Neuronal stem cell (in vitro differentiated cells): ENCODE measurements around the gene RELN.

Source experiments
- DNase-seq: peaks from one replicate; pipeline ENCODE4 v3.0.0-alpha.2; 2013; ENCODE audit warnings: low spot score
- H2AFZ ChIP-seq: one replicate; pipeline ENCODE4 v1.6.1; 2013; ENCODE audit warnings: mild to moderate bottlenecking, low read length, inconsistent platforms
- H2AK5ac ChIP-seq: 2 replicates; pipeline ENCODE4 v1.6.1; 2013; ENCODE audit warnings: low read depth, mild to moderate bottlenecking, inconsistent platforms, low read length, moderate library complexity, mixed read lengths
- H2BK120ac ChIP-seq: 2 replicates; pipeline ENCODE4 v1.6.1; 2013; ENCODE audit warnings: low read depth, mild to moderate bottlenecking, inconsistent platforms, low read length, moderate library complexity, mixed read lengths
- H2BK12ac ChIP-seq: one replicate; pipeline ENCODE4 v1.6.1; 2013; ENCODE audit warnings: low read length, inconsistent platforms
- H2BK15ac ChIP-seq: 2 replicates; pipeline ENCODE4 v1.6.1; 2013; ENCODE audit warnings: mild to moderate bottlenecking, low read length, inconsistent platforms, mixed read lengths
- H2BK5ac ChIP-seq: one replicate; pipeline ENCODE4 v1.6.1; 2013; ENCODE audit warnings: inconsistent platforms, mild to moderate bottlenecking, low read length, moderate library complexity
- H3K14ac ChIP-seq: one replicate; pipeline ENCODE4 v1.6.1; 2013; ENCODE audit warnings: low read length, inconsistent platforms
- H3K18ac ChIP-seq: 2 replicates; pipeline ENCODE4 v1.6.1; 2013; ENCODE audit warnings: low read length, inconsistent platforms
- H3K23ac ChIP-seq: 2 replicates; pipeline ENCODE4 v1.6.1; 2013; ENCODE audit warnings: low read depth, mild to moderate bottlenecking, mixed read lengths, low read length, inconsistent platforms; ENCODE audit not compliant: poor library complexity
- H3K27ac ChIP-seq: replicated peaks from 3 replicates; pipeline ENCODE4 v1.5.1; 2013; ENCODE audit warnings: low read length, inconsistent platforms
- H3K27me3 ChIP-seq, 3 experiments: 2 replicates each; pipeline ENCODE4 v1.6.1; 2013; ENCODE audit warnings: low read length in 3 of 3, mild to moderate bottlenecking in 2 of 3, inconsistent platforms in 1 of 3, low read depth in 1 of 3, mixed read lengths in 1 of 3, moderate library complexity in 1 of 3; ENCODE audit not compliant: control insufficient read depth in 3 of 3, insufficient read depth in 3 of 3
- H3K36me3 ChIP-seq, 2 donors: replicated peaks in 1 of 2; 2 replicates each; pipeline ENCODE4 v1.6.1; 2013; ENCODE audit warnings: low read length in 2 of 2; ENCODE audit not compliant: control insufficient read depth in 2 of 2, insufficient read depth in 2 of 2
- H3K4ac ChIP-seq: 2 replicates; pipeline ENCODE4 v1.6.1; 2013; ENCODE audit warnings: inconsistent platforms, mild to moderate bottlenecking, low read length, moderate library complexity
- H3K4me1 ChIP-seq, 2 donors: 1 replicate in 1 of 2; 2 replicates in 1 of 2; pipeline ENCODE4 v1.6.1; 2013; ENCODE audit warnings: low read length in 2 of 2, low read depth in 1 of 2; ENCODE audit not compliant: control insufficient read depth in 2 of 2, insufficient read depth in 1 of 2
- H3K4me2 ChIP-seq: one replicate; pipeline ENCODE4 v1.6.1; 2013; ENCODE audit warnings: mild to moderate bottlenecking, low read length, inconsistent platforms; ENCODE audit not compliant: insufficient read depth, poor library complexity, severe bottlenecking
- H3K4me3 ChIP-seq, 2 donors: 2 replicates each; pipeline ENCODE4 v1.5.1; 2013; ENCODE audit warnings: low read length in 2 of 2, mild to moderate bottlenecking in 2 of 2, inconsistent platforms in 1 of 2, moderate library complexity in 1 of 2
- H3K79me1 ChIP-seq: one replicate; pipeline ENCODE4 v1.6.1; 2013; ENCODE audit warnings: low read depth, mild to moderate bottlenecking, inconsistent platforms, low read length, moderate library complexity
- H3K9ac ChIP-seq: one replicate; pipeline ENCODE4 v1.6.1; 2013; ENCODE audit warnings: mild to moderate bottlenecking, low read depth, low read length, inconsistent platforms; ENCODE audit not compliant: poor library complexity
- H3K9me3 ChIP-seq, 2 donors: replicated peaks in 1 of 2; 2 replicates each; pipeline versions ENCODE3 to v1.6.1; 2013; ENCODE audit warnings: low read length in 2 of 2, mild to moderate bottlenecking in 2 of 2, inconsistent platforms in 1 of 2, low read depth in 1 of 2, mixed read lengths in 1 of 2, moderate library complexity in 1 of 2; ENCODE audit not compliant: control insufficient read depth in 2 of 2, insufficient read depth in 1 of 2
- H4K8ac ChIP-seq: one replicate; pipeline ENCODE4 v1.6.1; 2013; ENCODE audit warnings: low read depth, mild to moderate bottlenecking, inconsistent platforms, low read length, moderate library complexity
- H4K91ac ChIP-seq: one replicate; pipeline ENCODE4 v1.6.1; 2013; ENCODE audit warnings: low read length, low read depth, mild to moderate bottlenecking, inconsistent platforms; ENCODE audit not compliant: poor library complexity
- WGBS, 2 donors: extraction: QIAGEN DNeasy Blood & Tissue Kit; methylation state at CpG; one replicate each; pipeline ENCODE4 v1.1.7; 2013; ENCODE audit warnings: missing lambda C conversion rate in 2 of 2, mixed read lengths in 1 of 2; ENCODE audit not compliant: insufficient read length in 2 of 2, insufficient replicate concordance in 1 of 2; ENCODE audit errors: extremely low coverage in 2 of 2; 5-methylcytosine and 5-hydroxymethylcytosine counted together

The RELN gene

DNA sequence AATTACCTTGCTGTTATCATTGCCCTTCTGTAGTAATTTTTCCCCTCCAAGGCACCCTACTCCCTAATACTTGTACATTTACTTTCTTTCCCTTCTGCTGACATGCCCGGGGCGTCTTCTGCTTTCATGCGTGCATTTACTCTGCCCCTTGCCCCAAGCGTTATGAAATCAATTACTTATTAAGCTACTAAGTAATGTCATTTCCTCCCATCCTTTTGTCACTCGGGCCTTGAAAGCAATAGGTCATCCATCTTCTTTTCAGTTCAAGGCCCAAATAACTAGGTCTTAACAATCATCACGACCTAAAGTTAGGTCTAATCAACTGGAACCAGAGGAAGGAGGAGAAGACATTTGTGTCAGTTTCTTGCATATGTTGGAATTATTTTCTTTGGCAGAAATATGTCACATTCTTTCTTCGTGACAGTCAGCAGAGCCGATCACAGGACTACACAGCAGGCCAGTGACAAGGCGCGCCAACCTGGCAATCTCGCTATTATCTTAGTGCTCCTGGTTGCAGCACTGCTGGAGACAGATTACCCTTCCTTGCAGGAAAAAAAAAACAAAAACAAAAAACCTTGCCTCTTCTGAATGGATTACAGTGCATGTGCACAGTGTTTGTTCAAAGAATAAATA lies 179.2 kb downstream of the RELN start:
- no peak overlapping the region for H4K8ac ChIP-seq
- H3K27ac ChIP-seq, result no peak overlapping the region
- H3K4ac ChIP-seq, result no peak overlapping the region
- no peak for DNase-seq
- WGBS, 2 donors, result no CpG with 5 or more reads among the region's 11 CpGs
- H2BK120ac ChIP-seq, result no peak overlapping the region
- no peak overlapping the region for H3K4me2 ChIP-seq
- H3K9me3 ChIP-seq, result no peaks in the 10 kb centered on the region
- H3K18ac ChIP-seq, result no peak overlapping the region
- no peak overlapping the region for H2AK5ac ChIP-seq
- H2BK15ac ChIP-seq, result no peak overlapping the region
- no peaks in the 10 kb centered on the region for H3K36me3 ChIP-seq
- H3K14ac ChIP-seq, result no peak overlapping the region
- no peaks in the 10 kb centered on the region for H3K27me3 ChIP-seq
- H3K4me3 ChIP-seq, result no peak overlapping the region
- H4K91ac ChIP-seq, result no peak overlapping the region
- H2BK5ac ChIP-seq, result no peak overlapping the region
- no peak overlapping the region for H2BK12ac ChIP-seq
- H3K9ac ChIP-seq, result no peak overlapping the region
- H3K4me1 ChIP-seq, result peaks cover 0 to 1% of the 10 kb centered on the region in 2 donors
- no peaks in the 10 kb centered on the region for H3K79me1 ChIP-seq
- no peak overlapping the region for H2AFZ ChIP-seq
- no peak overlapping the region for H3K23ac ChIP-seq

DNA sequence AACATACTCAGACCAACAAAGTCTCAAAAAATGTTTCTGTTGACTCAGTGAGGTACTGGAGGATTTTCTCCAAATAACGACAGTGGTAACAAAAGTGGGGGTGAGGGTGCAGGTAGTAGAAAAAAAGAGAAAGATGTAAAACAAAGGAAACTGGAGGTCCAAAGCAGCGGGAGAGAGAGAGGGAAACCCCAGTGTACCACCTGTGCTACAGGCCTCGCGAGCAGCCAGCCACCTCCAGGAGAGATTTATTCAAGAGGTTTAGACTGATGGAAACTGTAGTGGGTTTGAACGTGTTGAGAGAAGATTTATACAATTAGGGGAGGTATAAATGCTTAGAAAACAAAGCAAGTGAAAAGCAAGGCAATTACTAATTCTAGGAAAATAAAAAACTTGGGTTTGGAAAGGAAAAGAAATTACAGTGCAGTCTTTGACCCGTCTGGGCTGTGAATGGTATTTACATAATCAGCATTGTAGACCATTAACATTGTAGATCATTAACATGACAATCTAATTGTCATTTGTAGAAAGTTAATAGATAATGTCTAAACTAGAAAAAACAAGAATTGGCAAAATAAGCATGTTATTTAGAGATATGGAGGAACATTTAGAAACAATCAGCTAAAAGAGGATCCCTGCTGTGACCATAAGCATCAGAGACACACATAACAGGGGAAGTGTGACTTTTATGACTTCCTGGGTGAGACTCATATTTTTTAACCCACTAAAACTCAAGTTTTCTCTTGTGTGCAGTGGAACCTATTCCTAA lies 180.0 kb downstream of the RELN start:
- WGBS, 2 donors, result no CpG with 5 or more reads among the region's 6 CpGs
- H3K4me2 ChIP-seq, result no peak overlapping the region
- DNase-seq, result no peak
- no peaks in the 10 kb centered on the region for H3K36me3 ChIP-seq
- H3K23ac ChIP-seq, result no peak overlapping the region
- H3K79me1 ChIP-seq, result no peaks in the 10 kb centered on the region
- H3K18ac ChIP-seq, result no peak overlapping the region
- peaks cover 0 to 1% of the 10 kb centered on the region in 2 donors for H3K4me1 ChIP-seq
- no peak overlapping the region for H3K27ac ChIP-seq
- no peak overlapping the region for H4K8ac ChIP-seq
- no peak overlapping the region for H3K4me3 ChIP-seq
- no peak overlapping the region for H3K4ac ChIP-seq
- H2BK5ac ChIP-seq, result no peak overlapping the region
- no peaks in the 10 kb centered on the region for H3K9me3 ChIP-seq
- no peak overlapping the region for H2AK5ac ChIP-seq
- no peak overlapping the region for H4K91ac ChIP-seq
- no peak overlapping the region for H2BK12ac ChIP-seq
- no peak overlapping the region for H2AFZ ChIP-seq
- H3K27me3 ChIP-seq, result no peaks in the 10 kb centered on the region
- no peak overlapping the region for H3K14ac ChIP-seq
- H3K9ac ChIP-seq, result no peak overlapping the region
- H2BK15ac ChIP-seq, result no peak overlapping the region
- no peak overlapping the region for H2BK120ac ChIP-seq

DNA sequence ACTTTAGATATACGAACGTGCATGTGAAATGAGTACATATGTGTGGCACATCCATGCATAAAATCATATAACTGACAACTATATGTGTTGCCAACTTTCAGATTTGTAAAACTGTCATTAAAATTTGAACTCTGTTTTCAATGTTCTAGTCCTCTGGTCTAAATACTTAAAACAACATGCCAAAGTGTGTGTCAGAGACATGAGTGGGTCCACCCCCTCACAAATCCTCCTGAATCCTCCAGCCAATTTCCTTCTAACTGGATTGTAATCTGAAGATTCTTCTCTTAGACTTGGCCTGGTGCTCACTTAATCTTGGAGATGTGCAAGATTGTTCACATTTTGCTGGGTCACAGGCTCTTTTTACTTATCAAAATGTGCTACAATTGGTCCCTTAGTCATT lies 184.1 kb downstream of the RELN start:
- no peak overlapping the region for H4K8ac ChIP-seq
- WGBS, 2 donors, result no CpG with 5 or more reads among the region's 2 CpGs

DNA sequence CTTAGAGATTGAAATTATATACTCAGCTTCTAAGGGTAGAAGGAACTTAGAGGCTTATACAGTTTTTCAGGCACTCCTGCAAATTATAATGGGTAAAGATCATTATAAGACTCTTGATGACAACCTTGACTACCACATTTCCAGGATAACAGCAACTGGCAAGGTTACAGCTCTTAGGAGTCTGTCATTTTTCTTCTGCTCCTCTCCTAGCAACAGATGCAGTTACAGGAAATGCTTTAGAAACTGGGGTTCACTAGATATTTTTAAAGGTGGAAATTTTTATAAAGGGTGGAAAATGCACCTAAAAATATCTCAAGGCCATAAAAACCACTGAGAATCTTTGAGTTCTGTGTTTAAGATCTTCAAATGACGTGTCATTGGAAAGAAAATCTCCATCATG lies 185.8 kb downstream of the RELN start:
- no peak overlapping the region for H4K91ac ChIP-seq
- no peak for DNase-seq
- no peaks in the 10 kb centered on the region for H3K79me1 ChIP-seq
- H3K27me3 ChIP-seq, result no peaks in the 10 kb centered on the region
- no peak overlapping the region for H4K8ac ChIP-seq
- no CpG with 5 or more reads among the region's 1 CpG for WGBS, 2 donors
- no peak overlapping the region for H2AK5ac ChIP-seq
- no peak overlapping the region for H3K4me3 ChIP-seq
- H2BK12ac ChIP-seq, result no peak overlapping the region
- no peak overlapping the region for H2BK15ac ChIP-seq
- H3K4ac ChIP-seq, result no peak overlapping the region
- no peaks in the 10 kb centered on the region for H3K9me3 ChIP-seq
- no peak overlapping the region for H3K18ac ChIP-seq
- no peak overlapping the region for H3K14ac ChIP-seq
- H3K9ac ChIP-seq, result no peak overlapping the region
- no peak overlapping the region for H2AFZ ChIP-seq
- H2BK120ac ChIP-seq, result no peak overlapping the region
- no peak overlapping the region for H3K23ac ChIP-seq
- H3K4me2 ChIP-seq, result no peak overlapping the region
- H3K4me1 ChIP-seq, result peaks cover 0 to 1% of the 10 kb centered on the region in 2 donors
- H3K36me3 ChIP-seq, result no peaks in the 10 kb centered on the region
- no peak overlapping the region for H2BK5ac ChIP-seq
- no peak overlapping the region for H3K27ac ChIP-seq

More for the DNA sequence above, 184.1 kb downstream of the RELN start:
- no peaks in the 10 kb centered on the region for H3K36me3 ChIP-seq
- H3K4ac ChIP-seq, result no peak overlapping the region
- no peak overlapping the region for H2BK12ac ChIP-seq
- H3K9me3 ChIP-seq, result no peaks in the 10 kb centered on the region
- no peak for DNase-seq
- peaks cover 0 to 1% of the 10 kb centered on the region in 2 donors for H3K4me1 ChIP-seq
- H3K14ac ChIP-seq, result no peak overlapping the region
- H3K18ac ChIP-seq, result no peak overlapping the region
- no peak overlapping the region for H2AK5ac ChIP-seq
- no peak overlapping the region for H3K9ac ChIP-seq
- H2BK5ac ChIP-seq, result no peak overlapping the region
- no peak overlapping the region for H3K23ac ChIP-seq
- no peak overlapping the region for H3K27ac ChIP-seq
- H2AFZ ChIP-seq, result no peak overlapping the region
- H2BK120ac ChIP-seq, result no peak overlapping the region
- no peak overlapping the region for H3K4me3 ChIP-seq
- no peak overlapping the region for H4K91ac ChIP-seq
- no peak overlapping the region for H2BK15ac ChIP-seq
- H3K4me2 ChIP-seq, result no peak overlapping the region
- no peaks in the 10 kb centered on the region for H3K79me1 ChIP-seq
- no peaks in the 10 kb centered on the region for H3K27me3 ChIP-seq
